Measurements from ENCODE around the gene OPRL1.

Gene OPRL1

GRCh38 chr20:64104667-64105451, 25.0 kb downstream of the OPRL1 start:
- no peak for DNase-seq (ENCODE audit: low read depth)

GRCh38 chr20:64105846-64106434, 26.1 kb downstream of the OPRL1 start:
- no peak for DNase-seq (ENCODE audit: low read depth)

DNA sequence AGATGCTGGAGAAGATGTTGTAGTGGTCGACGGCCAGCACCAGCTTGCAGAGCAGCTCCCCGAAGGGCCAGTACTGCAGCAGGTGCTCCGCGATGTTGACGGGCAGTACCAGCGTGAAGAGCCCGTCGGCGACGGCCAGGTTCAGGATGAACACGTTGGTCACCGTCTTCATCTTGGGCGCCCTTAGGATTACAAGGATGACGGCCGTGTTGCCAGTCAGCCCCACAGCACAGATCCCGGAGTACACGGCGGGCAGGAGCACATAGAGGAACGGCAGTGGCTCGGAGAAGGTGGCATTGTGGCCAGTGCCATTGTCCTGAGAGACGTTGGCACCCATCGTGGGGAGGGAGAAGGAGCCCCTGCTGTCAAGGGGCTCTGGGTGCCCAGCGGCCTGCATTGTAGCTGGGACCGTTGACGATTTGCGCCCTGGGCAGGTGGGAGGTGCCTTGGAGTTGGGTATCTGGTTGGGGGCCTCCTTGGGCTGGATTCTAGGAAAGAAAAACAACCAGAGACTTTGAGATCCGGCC, 26.6 kb downstream of the OPRL1 start:
- DNase-seq (ENCODE audit: low read depth) = no peak

DNA sequence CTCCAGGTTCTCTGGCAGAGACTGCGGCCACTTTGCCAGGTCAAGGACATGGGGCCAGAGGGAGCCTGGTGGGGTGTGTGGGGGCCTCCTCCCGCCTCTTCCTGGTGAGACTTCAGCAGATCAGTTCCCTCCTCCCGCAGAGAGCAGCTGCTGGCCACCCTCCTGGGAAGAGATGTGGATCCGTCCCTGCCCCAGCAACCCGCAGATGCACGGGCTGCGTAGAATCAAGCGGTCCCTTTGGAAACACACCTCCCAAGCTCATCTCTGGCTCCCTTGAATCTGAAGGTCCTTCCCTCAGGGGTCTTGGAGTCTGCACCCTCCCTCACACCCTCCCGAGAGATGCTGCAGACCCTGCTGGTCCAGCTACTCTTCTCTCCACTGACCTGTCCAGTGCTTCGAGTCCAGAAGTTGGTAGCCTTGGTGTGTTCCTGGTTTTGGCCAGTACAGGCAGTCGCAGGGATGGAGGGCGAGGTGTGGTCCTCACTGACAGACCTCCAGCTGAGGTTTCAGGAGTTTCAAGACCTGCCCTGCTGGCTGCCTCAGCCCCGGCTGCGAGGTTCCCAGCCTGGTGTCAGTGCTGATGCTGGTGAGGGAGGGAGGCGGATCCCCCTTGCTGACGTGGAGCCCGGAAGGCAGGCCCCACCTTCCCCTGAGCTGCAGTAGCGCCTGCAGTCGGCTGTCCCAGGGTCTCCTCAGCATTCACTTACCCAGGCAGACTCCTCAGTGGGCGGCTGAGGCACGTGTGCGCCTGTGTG, 27.3 kb downstream of the OPRL1 start, which contains the start of gene NPBWR2:
TSS of gene NPBWR2 (minus strand) at position 585 of the 755 bp plus-strand sequence. CDS start 734 bp downstream, outside the sequence.
- no peak for DNase-seq (ENCODE audit: low read depth)

DNA sequence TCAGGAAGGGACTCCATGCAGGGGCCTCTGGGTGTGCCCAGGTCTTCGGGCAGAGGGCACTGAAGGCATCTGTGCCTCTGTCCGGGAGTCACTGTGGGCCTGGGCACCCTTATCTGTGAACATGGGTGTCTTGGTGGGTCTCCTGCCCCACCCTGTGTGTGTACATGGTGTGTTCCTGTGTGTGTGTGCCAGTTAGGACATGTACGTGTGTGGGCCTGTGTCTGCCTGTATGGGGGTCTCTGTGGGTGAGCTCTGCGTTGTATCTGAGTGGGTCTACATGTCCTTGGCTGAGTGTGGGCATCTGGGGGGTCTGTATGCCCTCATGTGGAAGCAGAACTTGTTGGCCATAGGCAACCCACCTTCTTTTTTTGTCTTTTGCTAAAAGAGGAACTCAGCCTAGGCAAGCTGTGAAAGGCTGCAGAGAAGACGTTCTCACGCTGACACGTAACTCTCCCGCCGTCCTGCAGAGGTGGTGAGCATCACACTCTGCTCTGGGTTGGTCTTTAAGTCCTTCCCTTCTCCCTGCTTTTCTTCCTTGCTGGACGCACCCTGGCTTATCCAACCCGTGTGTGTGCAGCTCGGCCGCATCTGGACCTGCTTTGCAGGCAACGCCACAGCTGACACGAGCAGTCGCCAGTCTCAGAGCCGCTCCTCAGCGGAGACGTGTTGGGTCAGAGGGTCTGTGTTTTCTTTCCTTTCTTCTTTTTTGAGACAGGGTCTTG, 28.0 kb downstream of the OPRL1 start:
- no peak for DNase-seq (ENCODE audit: low read depth)

GRCh38 chr20:64108731-64109681, 29.1 kb downstream of the OPRL1 start:
- no peak for DNase-seq (ENCODE audit: low read depth)

DNA sequence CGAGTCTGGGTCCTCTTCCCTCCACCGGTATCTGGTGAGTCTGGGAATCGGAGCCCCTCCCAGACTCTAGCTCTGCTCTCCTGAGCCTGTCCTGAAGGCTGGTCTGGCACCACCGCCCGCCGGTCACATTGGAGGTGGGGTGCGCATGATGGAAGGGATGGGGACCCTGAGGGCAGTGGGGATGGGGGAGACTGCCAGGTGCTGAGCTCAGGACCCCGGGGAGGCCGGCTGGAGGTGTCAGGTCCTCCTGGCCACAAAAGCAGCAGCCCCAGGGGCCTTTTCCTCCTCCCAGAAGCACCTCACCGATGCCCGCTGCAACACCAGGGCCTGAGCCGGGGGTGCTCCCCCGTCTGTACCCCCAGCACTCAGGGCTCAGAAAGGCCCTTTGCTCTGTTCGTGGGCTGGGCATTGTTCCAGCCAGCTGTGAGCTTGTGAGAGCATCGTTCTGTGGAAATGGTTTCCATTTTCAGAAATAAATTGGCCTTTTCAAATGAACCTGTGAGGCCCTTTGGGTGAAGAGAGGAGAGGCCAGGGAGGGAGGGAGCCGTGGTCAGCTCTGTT, 30.0 kb downstream of the OPRL1 start:
- no peak for DNase-seq (ENCODE audit: low read depth)

DNA sequence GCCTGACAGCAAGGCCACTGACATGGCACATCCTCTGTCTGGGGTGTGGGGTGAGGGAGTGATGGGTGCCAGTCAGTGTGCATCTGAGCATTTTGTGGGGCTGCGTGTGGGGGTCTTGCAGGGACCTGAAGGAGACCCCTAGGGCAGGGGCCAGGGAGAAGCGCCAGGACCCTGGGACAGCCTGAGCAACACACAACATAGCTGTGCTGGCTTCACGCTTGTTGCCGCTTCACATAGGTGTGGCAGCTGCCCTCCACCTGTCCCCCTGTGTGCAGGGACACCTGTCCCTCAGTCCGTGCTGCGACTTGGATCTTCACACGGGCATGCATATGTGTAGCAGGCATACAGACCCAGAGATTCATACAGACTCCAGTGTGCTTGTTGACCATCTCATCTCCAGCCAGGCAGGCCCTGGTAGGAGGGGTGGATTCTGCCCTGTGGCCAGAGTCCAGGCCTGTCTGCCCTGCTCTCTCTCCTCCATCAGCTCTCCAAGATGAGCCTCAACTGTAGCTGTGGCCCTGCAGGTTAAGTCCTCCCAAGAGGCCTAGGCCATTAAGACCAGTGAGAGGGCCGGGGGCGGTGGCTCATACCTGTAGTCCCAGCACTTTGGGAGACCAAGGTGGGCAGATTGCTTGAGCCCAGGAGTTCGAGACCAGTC, 30.7 kb downstream of the OPRL1 start:
- no peak for DNase-seq (ENCODE audit: low read depth)

DNA sequence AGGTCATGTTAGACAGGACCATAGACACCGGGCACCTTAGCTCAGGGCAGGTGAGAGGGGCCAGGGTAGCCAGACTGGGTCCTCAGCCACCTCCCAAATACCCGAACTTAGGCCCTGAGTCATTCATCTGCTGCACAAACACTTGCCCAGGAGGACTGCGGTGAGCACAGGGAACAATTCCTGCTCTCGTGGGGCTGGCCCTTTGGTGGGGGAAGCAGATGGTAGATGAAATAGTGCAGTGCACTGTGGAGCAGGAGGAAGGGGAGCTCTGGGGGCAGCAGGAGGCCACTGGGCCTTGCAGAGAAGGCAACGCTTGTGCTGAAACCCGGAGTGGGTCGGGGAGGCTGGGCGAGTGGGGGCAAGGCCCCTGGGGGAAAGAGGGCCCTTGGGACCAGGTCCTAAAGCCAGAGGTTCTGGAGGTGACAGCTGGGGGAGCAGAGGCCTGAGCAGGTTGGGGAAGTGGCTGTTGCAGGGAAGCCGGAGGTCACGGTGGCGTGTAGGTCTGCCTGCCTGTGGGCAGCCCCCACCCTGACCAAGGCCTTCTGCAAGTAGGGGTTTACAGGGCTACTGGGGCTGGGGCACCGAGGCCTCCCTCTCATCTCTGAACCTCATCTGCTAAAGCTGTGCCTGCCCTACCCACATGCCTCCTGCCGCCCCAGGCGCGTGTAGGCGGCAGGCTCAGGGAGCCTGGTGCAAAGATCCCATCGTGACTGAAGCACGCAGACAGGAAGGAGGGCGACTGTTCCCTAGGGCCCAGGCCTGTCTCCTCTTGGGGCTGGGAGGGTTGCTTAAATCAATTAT, 32.2 kb downstream of the OPRL1 start:
- DNase-seq (ENCODE audit: low read depth) = no peak

- DNase-seq (ENCODE audit: low read depth) = no peak
These were observed 33.0 kb downstream of the OPRL1 start for GRCh38 chr20:64112691-64113443.

DNA sequence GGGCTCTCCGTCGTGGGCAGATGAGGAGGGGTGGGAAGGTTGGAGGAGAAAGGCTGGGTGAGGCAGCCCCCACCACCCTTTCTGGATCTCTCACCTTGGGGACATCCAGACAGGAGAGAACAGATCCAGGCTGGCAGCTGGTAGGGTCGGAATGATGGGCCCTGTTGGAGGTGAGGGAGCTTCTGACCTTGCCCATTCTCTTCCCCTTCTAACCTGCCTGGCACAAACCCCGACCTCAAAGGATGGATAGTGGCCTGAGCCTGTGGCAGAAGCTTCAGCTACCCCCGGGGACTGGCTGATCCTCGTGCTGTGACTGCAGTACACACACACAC, 33.5 kb downstream of the OPRL1 start:
- no peak for DNase-seq (ENCODE audit: low read depth)

GRCh38 chr20:64113796-64114355, 34.0 kb downstream of the OPRL1 start:
- DNase-seq (ENCODE audit: low read depth) = no peak

GRCh38 chr20:64114356-64114971, 34.6 kb downstream of the OPRL1 start:
- DNase-seq (ENCODE audit: low read depth) = no peak

GRCh38 chr20:64115171-64115911, 35.5 kb downstream of the OPRL1 start:
- DNase-seq (ENCODE audit: low read depth) = no peak

DNA sequence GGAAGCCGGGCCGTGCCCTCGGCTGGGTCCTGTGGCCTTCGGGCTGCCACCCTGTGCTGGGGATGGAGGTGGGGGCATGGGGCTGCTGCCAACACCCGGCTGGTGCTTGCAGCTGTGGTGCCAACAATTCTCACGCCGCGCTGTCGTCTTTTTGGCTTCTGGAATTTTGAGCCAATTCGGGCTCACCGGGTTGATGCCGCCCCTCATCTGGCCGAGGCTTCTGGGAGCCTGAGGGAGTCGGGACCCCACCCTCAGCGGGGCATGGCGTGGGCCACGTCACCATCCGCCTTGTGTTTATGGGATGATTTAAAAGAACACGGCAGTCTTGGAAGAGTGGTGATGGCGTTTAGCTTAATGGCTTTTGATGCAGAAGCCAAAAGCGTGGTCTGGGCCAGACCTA, 36.1 kb downstream of the OPRL1 start:
- no peak for DNase-seq (ENCODE audit: low read depth)

DNA sequence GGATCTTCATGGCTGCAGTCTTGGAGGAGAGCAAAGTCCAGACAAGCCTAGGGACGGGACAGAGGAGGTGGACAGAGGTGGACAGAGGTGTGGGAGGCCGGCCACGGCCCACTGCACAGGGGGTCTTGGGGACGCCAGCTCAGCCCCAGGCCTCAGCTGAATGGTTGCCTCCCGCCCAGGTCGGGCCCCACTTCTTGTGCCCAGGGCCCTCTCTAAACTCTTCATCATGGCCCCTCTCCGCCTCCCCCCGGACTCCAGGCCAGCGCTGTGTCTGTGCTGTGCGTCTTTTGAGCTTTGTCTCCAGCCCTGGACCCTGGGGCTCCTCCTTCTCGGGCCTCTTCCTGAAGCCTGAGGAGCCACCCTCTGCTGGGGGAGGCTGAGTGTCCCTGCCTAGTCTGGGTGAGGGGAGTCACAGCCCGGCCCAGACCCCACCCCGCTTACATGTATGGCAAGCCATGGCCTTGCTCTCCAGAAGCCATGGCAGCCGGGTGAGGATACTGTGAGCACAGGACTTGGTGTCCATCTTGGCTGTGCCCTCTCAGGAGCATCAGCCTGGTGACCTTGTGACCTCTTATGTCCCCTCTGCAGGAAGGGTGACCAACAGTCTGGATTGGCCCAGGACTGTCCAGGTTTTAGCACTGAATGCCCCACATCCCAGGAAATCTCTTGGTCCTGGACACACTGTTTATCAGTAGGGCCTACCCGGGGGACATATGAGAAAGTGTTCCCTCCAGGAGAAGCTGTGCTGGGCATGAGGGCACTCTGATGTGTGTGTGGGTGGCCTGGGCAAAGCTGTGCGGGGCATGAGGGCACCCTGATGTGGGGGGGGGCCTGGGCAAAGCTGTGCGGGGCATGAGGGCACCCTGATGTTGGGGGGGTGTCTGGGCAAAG, 36.9 kb downstream of the OPRL1 start:
- DNase-seq (ENCODE audit: low read depth) = no peak
